HCT116 (cell line): ENCODE data around the gene VMAC. TPM values are rescaled to one million over a fixed set of nuclear protein-coding genes. Genes with fewer than 3 reads are reported as not detected.

Source experiments
- ATAC-seq: fragments of 200-7000 bp; cut with Tn5 transposase; 2 replicates; pipeline ENCODE4 v1.9.1; 2020; ENCODE audit warnings: mild to moderate bottlenecking, moderate library complexity
- BruUV-seq: library from RNA; stranded (reverse); fragments of 400-500 nt; replicated peaks from 2 replicates; lab custom pipeline; 2021; lab: Mats Ljungman, UMichigan
- CTCF ChIA-PET: fragments of 300-600 bp; sonication (Branson Sonifier 250); formaldehyde crosslinking; loops from one replicate; lab custom pipeline; 2021; ENCODE audit warnings: antibody characterized with exemption; lab: Charles Lee
- POLR2A ChIA-PET: fragments of 300-600, 350-600 bp; sonication (Branson Sonifier 250); formaldehyde crosslinking; loops from one replicate; lab custom pipeline; 2021; ENCODE audit warnings: antibody characterized with exemption; lab: Charles Lee
- RAD21 ChIA-PET, 2 experiments: fragments of 300-600 bp; sonication (Branson Sonifier 250); formaldehyde crosslinking; loops; one replicate each; lab custom pipeline; 2023; ENCODE audit warnings: low total read pairs in 2 of 2; ENCODE audit not compliant: uncharacterized antibody in 2 of 2, unreplicated experiment in 2 of 2, low non-redundant PET in 1 of 2; lab: Charles Lee
- DNase-seq: peaks from one replicate; pipeline ENCODE4 v3.0.0-alpha.2; 2010; ENCODE audit warnings: low read depth, low spot score
- H2AFZ ChIP-seq: fragments of 200-600 bp; shearing (Covaris generic), sonication (generic); 2 replicates; pipeline ENCODE4 v1.6.1; 2017; ENCODE audit warnings: low read depth, mixed run types, mixed read lengths, antibody characterized with exemption, low read length; ENCODE audit not compliant: poor library complexity, severe bottlenecking
- H3K27ac ChIP-seq: 2 replicates; pipeline ENCODE4 v1.5.1; 2012; ENCODE audit warnings: low read depth, low read length
- H3K27me3 ChIP-seq: fragments of 200-600 bp; sonication (generic); 2 replicates; pipeline ENCODE4 v1.6.1; 2016; ENCODE audit warnings: mixed run types, low read length, mixed read lengths; ENCODE audit not compliant: insufficient read depth
- H3K36me3 ChIP-seq, 2 experiments: fragments of 200-500 bp in 1 of 2; fragments of 200-600 bp in 1 of 2; sonication (Bioruptor generic) in 1 of 2; sonication (generic) in 1 of 2; 2 replicates each; pipeline versions ENCODE4 v1.5.1 to v1.6.1; 2014 to 2016; ENCODE audit warnings: low read length in 2 of 2, inconsistent platforms in 1 of 2, mixed read lengths in 1 of 2, mixed run types in 1 of 2; ENCODE audit not compliant: insufficient read depth in 2 of 2, control insufficient read depth in 1 of 2
- H3K4me1 ChIP-seq, 2 experiments: fragments of 200-600 bp in 1 of 2; sonication (generic) in 1 of 2; 2 replicates each; pipeline versions ENCODE4 v1.5.1 to v1.6.1; 2012 to 2017; ENCODE audit warnings: low read length in 2 of 2, inconsistent platforms in 1 of 2, mild to moderate bottlenecking in 1 of 2, mixed read lengths in 1 of 2, mixed run types in 1 of 2, moderate library complexity in 1 of 2; ENCODE audit not compliant: insufficient read depth in 2 of 2, control insufficient read depth in 1 of 2
- H3K4me2 ChIP-seq: fragments of 200-600 bp; sonication (generic); 2 replicates; pipeline ENCODE4 v1.6.1; 2017; ENCODE audit warnings: mixed run types, low read length, mixed read lengths
- H3K4me3 ChIP-seq, 2 experiments: fragments of 200-600 bp in 1 of 2; sonication (generic) in 1 of 2; replicated peaks in 1 of 2; 2 replicates each; pipeline ENCODE4 v1.5.1; 2011 to 2016; ENCODE audit warnings: low read length in 2 of 2, control low read depth in 1 of 2, low read depth in 1 of 2, mild to moderate bottlenecking in 1 of 2, mixed read lengths in 1 of 2, mixed run types in 1 of 2
- H3K79me2 ChIP-seq: fragments of 200-600 bp; sonication (generic); 2 replicates; pipeline ENCODE4 v1.6.1; 2017; ENCODE audit warnings: mild to moderate bottlenecking, mixed run types, low read length, moderate library complexity, mixed read lengths; ENCODE audit not compliant: insufficient read depth
- H3K9ac ChIP-seq: fragments of 200-600 bp; sonication (generic); 2 replicates; pipeline ENCODE4 v1.6.1; 2016; ENCODE audit warnings: low read length, mixed read lengths
- H3K9me2 ChIP-seq: fragments of 200-600 bp; sonication (generic), shearing (Covaris generic); 2 replicates; pipeline ENCODE4 v1.6.1; 2017; ENCODE audit warnings: mixed run types, mild to moderate bottlenecking, moderate library complexity; ENCODE audit not compliant: insufficient read depth
- H3K9me3 ChIP-seq, 2 experiments: fragments of 200-500 bp in 1 of 2; fragments of 200-600 bp in 1 of 2; sonication (Bioruptor generic) in 1 of 2; sonication (generic) in 1 of 2; 2 replicates each; pipeline ENCODE4 v1.6.1; 2014 to 2017; ENCODE audit warnings: low read length in 2 of 2, mixed read lengths in 2 of 2, inconsistent platforms in 1 of 2, low read depth in 1 of 2, mild to moderate bottlenecking in 1 of 2, mixed run types in 1 of 2, moderate library complexity in 1 of 2; ENCODE audit not compliant: control insufficient read depth in 1 of 2, insufficient read depth in 1 of 2
- H4K20me1 ChIP-seq: fragments of 200-600 bp; sonication (generic), shearing (Covaris generic); 2 replicates; pipeline ENCODE4 v1.6.1; 2017; ENCODE audit warnings: mixed run types, mild to moderate bottlenecking, moderate library complexity; ENCODE audit not compliant: insufficient read depth
- CBX3 ChIP-seq: IDR thresholded peaks from 2 replicates; pipeline ENCODE4 v1.6.1; 2012; ENCODE audit warnings: low read depth
- ELF1 ChIP-seq: IDR thresholded peaks from 2 replicates; pipeline ENCODE4 v1.6.1; 2012; ENCODE audit warnings: low read depth, borderline replicate concordance
- FOSL1 ChIP-seq: IDR thresholded peaks from 2 replicates; pipeline ENCODE4 v1.6.1; 2012; ENCODE audit warnings: low read depth
- SIN3A ChIP-seq: IDR thresholded peaks from 2 replicates; pipeline ENCODE4 v1.6.1; 2012; ENCODE audit warnings: low read depth
- SP1 ChIP-seq: IDR thresholded peaks from 2 replicates; pipeline ENCODE4 v1.6.1; 2012; ENCODE audit warnings: low read depth
- SRF ChIP-seq: IDR thresholded peaks from 2 replicates; pipeline ENCODE4 v1.6.1; 2012; ENCODE audit warnings: low read depth
- YY1 ChIP-seq: IDR thresholded peaks from 2 replicates; pipeline ENCODE4 v1.6.1; 2011; ENCODE audit warnings: low read length, low read depth, moderate library complexity, mild to moderate bottlenecking; ENCODE audit not compliant: insufficient replicate concordance; ENCODE audit errors: extremely low read depth
- ZFX ChIP-seq: fragments of 450-650 bp; IDR thresholded peaks from 2 replicates; pipeline ENCODE4 v1.6.1; 2017
- intact Hi-C: fragments of 100-400 bp; cut with micrococcal nuclease; formaldehyde crosslinking; loops from 2 replicates; pipeline ENCODE4 v1.10.0; 2022
- total RNA-seq: library from RNA; stranded (reverse); gene quantifications from one replicate; pipeline ENCODE4 v1.2.1, GENCODE V29; 2021; ENCODE audit not compliant: unreplicated experiment
- TF ChIP-seq, protein P1 (sequence below): IDR thresholded peaks from 2 replicates; pipeline ENCODE4 v1.6.1; 2012
- TF ChIP-seq, protein P2 (sequence below): IDR thresholded peaks from 2 replicates; pipeline ENCODE4 v1.6.1; 2012; ENCODE audit warnings: low read depth
- TF ChIP-seq, protein P3 (sequence below): IDR thresholded peaks from 2 replicates; pipeline ENCODE4 v1.6.1; 2011; ENCODE audit warnings: mild to moderate bottlenecking, low read length, moderate library complexity; ENCODE audit not compliant: insufficient replicate concordance; ENCODE audit errors: extremely low read depth

Gene VMAC
- total RNA-seq, 1 experiment from 2014 or later = 2.1 TPM

DNA sequence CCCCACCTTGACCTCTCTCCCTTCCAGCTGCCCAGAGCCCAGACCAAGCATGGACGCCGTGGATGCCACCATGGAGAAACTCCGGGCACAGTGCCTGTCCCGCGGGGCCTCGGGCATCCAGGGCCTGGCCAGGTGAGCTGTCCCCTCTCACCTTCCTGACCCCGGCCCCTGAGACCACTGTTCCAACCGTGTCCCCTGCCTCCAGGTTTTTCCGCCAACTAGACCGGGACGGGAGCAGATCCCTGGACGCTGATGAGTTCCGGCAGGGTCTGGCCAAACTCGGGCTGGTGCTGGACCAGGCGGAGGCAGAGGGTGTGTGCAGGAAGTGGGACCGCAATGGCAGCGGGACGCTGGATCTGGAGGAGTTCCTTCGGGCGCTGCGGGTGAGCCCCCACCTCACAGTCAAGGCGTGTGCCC is 9.7 kb downstream of the VMAC start:
- Histone ChIP-seq H3K27me3 (no peaks in the 10 kb centered on the region), H3K27ac (no peak overlapping the region), H3K4me1 (no peaks in the 10 kb centered on the region), H2AFZ (no peak overlapping the region), H4K20me1 (no peaks in the 10 kb centered on the region), H3K4me3 (no peak overlapping the region), H3K79me2 (no peaks in the 10 kb centered on the region), H3K4me2 (no peak overlapping the region), H3K36me3 (peaks cover 3 to 13% of the 10 kb centered on the region in 2 experiments; a peak in 2 of 4 replicates), H3K9ac (no peak overlapping the region), H3K9me2 (no peaks in the 10 kb centered on the region), H3K9me3 (no peaks in the 10 kb centered on the region)
- BruUV-seq = no TSS peak
- intact Hi-C loops = no loop called here
- CTCF ChIA-PET = no interaction called here
- peak; percentile 25; the same call in 1 of the 2 replicates for ATAC-seq
- RAD21 ChIA-PET = no interaction called here
- no peak for DNase-seq
- POLR2A ChIA-PET = no interaction called here
- TF ChIP-seq, protein P1, sequence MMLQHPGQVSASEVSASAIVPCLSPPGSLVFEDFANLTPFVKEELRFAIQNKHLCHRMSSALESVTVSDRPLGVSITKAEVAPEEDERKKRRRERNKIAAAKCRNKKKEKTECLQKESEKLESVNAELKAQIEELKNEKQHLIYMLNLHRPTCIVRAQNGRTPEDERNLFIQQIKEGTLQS = no peak
- no peak for TF ChIP-seq ZFX
- TF ChIP-seq, protein P2, sequence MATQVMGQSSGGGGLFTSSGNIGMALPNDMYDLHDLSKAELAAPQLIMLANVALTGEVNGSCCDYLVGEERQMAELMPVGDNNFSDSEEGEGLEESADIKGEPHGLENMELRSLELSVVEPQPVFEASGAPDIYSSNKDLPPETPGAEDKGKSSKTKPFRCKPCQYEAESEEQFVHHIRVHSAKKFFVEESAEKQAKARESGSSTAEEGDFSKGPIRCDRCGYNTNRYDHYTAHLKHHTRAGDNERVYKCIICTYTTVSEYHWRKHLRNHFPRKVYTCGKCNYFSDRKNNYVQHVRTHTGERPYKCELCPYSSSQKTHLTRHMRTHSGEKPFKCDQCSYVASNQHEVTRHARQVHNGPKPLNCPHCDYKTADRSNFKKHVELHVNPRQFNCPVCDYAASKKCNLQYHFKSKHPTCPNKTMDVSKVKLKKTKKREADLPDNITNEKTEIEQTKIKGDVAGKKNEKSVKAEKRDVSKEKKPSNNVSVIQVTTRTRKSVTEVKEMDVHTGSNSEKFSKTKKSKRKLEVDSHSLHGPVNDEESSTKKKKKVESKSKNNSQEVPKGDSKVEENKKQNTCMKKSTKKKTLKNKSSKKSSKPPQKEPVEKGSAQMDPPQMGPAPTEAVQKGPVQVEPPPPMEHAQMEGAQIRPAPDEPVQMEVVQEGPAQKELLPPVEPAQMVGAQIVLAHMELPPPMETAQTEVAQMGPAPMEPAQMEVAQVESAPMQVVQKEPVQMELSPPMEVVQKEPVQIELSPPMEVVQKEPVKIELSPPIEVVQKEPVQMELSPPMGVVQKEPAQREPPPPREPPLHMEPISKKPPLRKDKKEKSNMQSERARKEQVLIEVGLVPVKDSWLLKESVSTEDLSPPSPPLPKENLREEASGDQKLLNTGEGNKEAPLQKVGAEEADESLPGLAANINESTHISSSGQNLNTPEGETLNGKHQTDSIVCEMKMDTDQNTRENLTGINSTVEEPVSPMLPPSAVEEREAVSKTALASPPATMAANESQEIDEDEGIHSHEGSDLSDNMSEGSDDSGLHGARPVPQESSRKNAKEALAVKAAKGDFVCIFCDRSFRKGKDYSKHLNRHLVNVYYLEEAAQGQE = no peak
- no peak for TF ChIP-seq SP1
- no peak for TF ChIP-seq ELF1
- TF ChIP-seq SRF = no peak
- no peak for TF ChIP-seq YY1
- TF ChIP-seq, protein P3, sequence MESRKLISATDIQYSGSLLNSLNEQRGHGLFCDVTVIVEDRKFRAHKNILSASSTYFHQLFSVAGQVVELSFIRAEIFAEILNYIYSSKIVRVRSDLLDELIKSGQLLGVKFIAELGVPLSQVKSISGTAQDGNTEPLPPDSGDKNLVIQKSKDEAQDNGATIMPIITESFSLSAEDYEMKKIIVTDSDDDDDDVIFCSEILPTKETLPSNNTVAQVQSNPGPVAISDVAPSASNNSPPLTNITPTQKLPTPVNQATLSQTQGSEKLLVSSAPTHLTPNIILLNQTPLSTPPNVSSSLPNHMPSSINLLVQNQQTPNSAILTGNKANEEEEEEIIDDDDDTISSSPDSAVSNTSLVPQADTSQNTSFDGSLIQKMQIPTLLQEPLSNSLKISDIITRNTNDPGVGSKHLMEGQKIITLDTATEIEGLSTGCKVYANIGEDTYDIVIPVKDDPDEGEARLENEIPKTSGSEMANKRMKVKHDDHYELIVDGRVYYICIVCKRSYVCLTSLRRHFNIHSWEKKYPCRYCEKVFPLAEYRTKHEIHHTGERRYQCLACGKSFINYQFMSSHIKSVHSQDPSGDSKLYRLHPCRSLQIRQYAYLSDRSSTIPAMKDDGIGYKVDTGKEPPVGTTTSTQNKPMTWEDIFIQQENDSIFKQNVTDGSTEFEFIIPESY = no peak
- TF ChIP-seq SIN3A = no peak
- TF ChIP-seq CBX3 = no peak
- no peak for TF ChIP-seq FOSL1
